GM21529 (cell line): ENCODE results near the gene SKAP2.

Source experiments
- ATAC-seq: cut with Tn5 transposase; IDR thresholded peaks from one replicate; pipeline ENCODE4 v1.9.1; 2021; ENCODE audit not compliant: unreplicated experiment

The SKAP2 gene

GRCh38 chr7:26642416-26642815 lies 222.0 kb downstream of the SKAP2 start:
- no peak for ATAC-seq

- no peak for ATAC-seq
Measured at GRCh38 chr7:26639695-26640094, 224.7 kb downstream of the SKAP2 start.

- ATAC-seq: no peak
Measured at GRCh38 chr7:26639111-26639510, 225.3 kb downstream of the SKAP2 start.

- no peak for ATAC-seq
Measured at GRCh38 chr7:26638140-26638539, 226.2 kb downstream of the SKAP2 start.

- no peak for ATAC-seq
Measured at GRCh38 chr7:26637610-26638009, 226.8 kb downstream of the SKAP2 start.

GRCh38 chr7:26636808-26637207 lies 227.6 kb downstream of the SKAP2 start:
- ATAC-seq: no peak

- ATAC-seq: no peak
Measured at GRCh38 chr7:26633557-26633956, 230.8 kb downstream of the SKAP2 start.

- no peak for ATAC-seq
Measured at GRCh38 chr7:26631601-26632000, 232.8 kb downstream of the SKAP2 start.

- no peak for ATAC-seq
Measured at GRCh38 chr7:26630941-26631580, 233.3 kb downstream of the SKAP2 start.

GRCh38 chr7:26630361-26630760 lies 234.0 kb downstream of the SKAP2 start:
- ATAC-seq: no peak

GRCh38 chr7:26629696-26630095 lies 234.7 kb downstream of the SKAP2 start:
- ATAC-seq: no peak

GRCh38 chr7:26627891-26628341 lies 236.5 kb downstream of the SKAP2 start:
- ATAC-seq: no peak

GRCh38 chr7:26627221-26627620 lies 237.2 kb downstream of the SKAP2 start:
- ATAC-seq: no peak

- no peak for ATAC-seq
Measured at GRCh38 chr7:26626687-26627086, 237.7 kb downstream of the SKAP2 start.

GRCh38 chr7:26626156-26626555 lies 238.2 kb downstream of the SKAP2 start:
- ATAC-seq: no peak

- ATAC-seq: no peak
Measured at GRCh38 chr7:26625286-26625685, 239.1 kb downstream of the SKAP2 start.

- no peak for ATAC-seq
Measured at GRCh38 chr7:26624839-26625238, 239.6 kb downstream of the SKAP2 start.

- ATAC-seq: no peak
Measured at GRCh38 chr7:26624431-26624830, 240.0 kb downstream of the SKAP2 start.

GRCh38 chr7:26620352-26620751 lies 244.0 kb downstream of the SKAP2 start:
- no peak for ATAC-seq

GRCh38 chr7:26619348-26619984 lies 244.9 kb downstream of the SKAP2 start:
- no peak for ATAC-seq

- ATAC-seq: no peak
Measured at GRCh38 chr7:26618898-26619297, 245.5 kb downstream of the SKAP2 start.

- ATAC-seq: no peak
Measured at GRCh38 chr7:26618449-26618848, 245.9 kb downstream of the SKAP2 start.
